GM18861 (cell line): Measurements from ENCODE around the gene ITGB6.

Source experiments
- ATAC-seq: cut with Tn5 transposase; IDR thresholded peaks from one replicate; pipeline ENCODE4 v1.9.1; 2021; ENCODE audit not compliant: unreplicated experiment

Gene ITGB6

GRCh38 chr2:160221391-160222276 is 21.6 kb upstream of the ITGB6 start:
- ATAC-seq: no peak

DNA sequence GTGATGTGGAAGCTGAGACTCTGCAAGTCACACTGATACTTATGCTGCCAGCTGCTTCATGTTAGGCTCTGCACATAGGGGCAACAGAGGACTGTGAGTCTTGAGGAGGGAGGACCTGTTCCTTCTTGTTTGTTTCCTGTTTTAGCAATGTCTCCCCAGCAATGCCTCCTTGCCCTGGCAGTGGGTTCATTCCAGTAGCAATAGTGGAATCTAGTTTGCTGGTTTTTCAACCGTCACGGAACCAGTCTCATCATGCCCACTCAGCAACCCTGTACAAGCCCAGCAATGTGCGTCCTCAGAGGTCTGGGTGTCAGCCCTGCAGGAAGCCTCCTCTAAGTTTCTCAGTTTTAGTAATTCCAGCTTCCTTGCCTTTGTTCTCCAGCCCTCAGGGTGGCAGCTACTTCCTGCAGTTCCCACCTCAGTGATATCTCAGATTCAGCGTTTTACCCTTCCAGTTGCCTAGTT is 20.5 kb upstream of the ITGB6 start:
- ATAC-seq: no peak

- ATAC-seq: no peak
Measured at GRCh38 chr2:160220026-160220425, 20.0 kb upstream of the ITGB6 start.

GRCh38 chr2:160214461-160215445 is 14.7 kb upstream of the ITGB6 start:
- no peak for ATAC-seq

- ATAC-seq: no peak
Measured at GRCh38 chr2:160213511-160213910, 13.4 kb upstream of the ITGB6 start.

DNA sequence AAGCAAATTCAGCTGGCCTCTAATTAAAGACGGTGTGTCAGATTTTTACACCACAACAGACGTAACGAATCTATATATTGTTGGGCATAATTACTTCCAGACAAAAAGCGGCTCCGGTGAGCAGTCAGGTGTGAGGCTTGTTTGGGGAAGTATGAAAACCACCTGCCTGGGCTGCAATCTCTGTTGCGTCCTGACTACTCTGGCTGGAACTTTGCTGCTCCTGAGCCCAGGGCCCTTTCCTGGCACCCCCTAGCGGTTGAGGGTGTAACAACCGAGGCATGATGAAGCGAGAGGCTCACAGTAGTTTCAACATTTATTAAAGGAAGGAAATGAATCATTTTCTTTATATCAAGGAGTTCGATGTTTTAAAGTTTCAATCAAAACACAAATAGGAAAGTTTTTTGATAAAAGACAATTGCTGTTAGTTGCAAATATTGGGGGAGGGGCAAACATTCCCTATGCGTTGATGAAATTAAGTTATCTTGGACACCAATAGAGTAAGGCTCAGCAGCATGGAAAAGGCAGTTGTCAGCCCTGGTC is 10.6 kb upstream of the ITGB6 start:
- ATAC-seq: peak; percentile 91

- no peak for ATAC-seq
Measured at GRCh38 chr2:160209516-160209856, 9.4 kb upstream of the ITGB6 start.

GRCh38 chr2:160208655-160209515 is 8.8 kb upstream of the ITGB6 start:
- no peak for ATAC-seq

DNA sequence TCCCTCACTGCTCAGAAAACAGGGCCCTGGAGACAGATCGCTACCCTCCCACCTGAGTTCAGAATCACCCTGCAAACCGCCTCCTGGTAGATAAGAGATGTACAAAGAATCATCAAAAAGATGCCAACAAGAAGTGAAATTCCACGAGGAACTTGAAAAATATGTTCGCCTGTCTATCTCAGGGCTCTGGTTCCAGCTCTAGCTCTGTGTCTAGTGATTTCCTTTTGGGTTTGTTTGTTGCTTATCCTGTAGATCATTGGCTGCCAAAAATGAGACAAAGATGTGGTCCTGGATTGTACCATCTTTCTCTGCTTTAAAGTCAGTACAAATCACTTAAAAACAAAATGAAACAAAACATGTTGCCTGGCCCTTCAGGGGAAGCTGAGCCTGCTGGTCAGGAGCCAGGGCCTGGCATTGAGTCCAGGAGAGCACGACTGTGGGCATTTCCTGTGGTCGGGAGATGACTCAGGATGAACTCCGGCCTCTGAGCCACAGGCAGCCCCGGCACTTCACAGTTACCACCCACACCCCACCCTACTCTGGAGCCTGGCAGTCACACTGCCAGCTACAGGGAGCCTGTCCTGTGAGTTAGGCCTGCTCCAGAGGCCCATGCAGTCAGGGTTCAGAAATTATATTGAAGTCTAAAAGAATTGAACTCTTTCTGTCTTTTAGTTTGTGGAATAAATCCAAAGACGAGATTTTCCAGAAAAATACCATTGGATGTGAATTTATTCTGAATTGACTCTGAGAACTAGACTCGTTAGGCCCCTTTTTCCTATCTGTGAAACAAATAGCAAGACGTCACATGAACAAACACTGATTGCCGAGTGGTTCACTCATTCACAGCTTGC is 8.0 kb upstream of the ITGB6 start:
- no peak for ATAC-seq

DNA sequence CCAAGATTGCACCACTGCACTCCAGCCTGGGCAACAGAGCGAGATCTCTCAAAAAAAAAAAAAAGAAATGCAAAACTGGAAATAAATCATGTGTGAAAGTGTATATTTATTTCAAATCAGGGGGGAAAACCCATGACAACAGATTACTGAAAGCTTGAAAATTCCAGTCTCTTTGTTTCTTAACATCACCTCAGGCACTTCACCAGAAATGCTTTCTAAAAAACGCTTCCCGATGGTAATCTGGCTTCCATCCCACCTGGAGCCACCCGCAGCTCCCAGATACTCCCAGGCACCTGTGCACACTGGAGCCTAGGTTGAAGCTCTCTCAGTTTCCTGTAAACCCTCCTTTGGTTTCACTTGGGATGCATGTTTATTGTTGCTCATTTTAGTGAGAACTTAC is 7.2 kb upstream of the ITGB6 start:
- ATAC-seq: no peak

GRCh38 chr2:160206436-160206835 is 6.4 kb upstream of the ITGB6 start:
- ATAC-seq: no peak

- no peak for ATAC-seq
Measured at GRCh38 chr2:160205505-160205904, 5.4 kb upstream of the ITGB6 start.

- ATAC-seq: no peak
Measured at GRCh38 chr2:160203422-160203821, 3.4 kb upstream of the ITGB6 start.

GRCh38 chr2:160203007-160203406 is 2.9 kb upstream of the ITGB6 start:
- ATAC-seq: no peak

DNA sequence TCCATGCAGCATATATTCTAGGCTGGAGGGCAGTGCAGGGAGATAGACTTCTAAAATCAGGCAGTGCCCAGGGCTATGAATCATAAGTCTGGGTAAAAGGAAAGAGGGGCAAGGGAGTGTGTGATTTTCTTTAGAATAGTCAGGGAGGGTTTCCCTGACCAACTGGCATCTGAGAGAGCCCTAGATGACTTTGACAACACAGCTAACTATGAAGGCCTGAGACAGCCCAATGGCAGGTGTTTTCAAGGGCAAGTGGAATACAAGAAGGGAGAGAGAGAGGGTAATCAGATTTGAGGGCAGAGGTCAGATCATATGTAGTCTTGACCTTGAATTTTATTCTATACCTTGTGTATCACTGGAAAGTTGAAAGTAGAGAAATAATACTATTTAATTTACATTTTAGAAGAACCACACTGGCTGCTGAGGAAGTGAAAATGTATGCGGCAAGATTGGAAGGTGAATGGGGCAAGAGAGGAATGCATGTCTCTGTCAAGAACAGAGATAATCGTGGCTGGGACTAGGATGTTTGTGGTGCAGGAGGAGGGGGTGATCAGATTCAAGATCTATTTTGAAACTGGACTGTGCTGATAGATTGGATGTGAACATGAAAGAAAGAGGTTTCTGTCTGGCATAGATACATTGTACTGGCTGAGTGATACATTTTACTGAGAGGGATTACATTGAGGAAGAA is 1.9 kb upstream of the ITGB6 start:
- no peak for ATAC-seq

DNA sequence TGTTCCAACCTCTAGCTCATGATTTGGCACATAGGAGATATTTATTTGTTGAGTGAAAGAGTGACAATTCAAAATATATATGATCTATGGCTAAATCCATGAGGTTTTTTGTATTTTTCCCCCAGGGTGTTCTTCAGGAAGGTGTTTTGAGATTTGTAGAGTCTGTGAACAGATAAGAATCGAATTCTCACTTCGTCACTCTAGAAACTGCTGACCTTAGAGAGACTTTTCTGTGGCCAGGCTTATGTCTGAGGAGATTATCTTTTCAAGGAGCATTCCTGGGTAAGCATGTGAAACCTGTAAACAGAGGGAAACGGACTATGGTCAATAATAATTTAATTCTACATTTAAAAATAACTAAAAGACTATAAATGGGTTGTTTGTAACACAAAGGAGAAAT is 849 bp upstream of the ITGB6 start:
- no peak for ATAC-seq

DNA sequence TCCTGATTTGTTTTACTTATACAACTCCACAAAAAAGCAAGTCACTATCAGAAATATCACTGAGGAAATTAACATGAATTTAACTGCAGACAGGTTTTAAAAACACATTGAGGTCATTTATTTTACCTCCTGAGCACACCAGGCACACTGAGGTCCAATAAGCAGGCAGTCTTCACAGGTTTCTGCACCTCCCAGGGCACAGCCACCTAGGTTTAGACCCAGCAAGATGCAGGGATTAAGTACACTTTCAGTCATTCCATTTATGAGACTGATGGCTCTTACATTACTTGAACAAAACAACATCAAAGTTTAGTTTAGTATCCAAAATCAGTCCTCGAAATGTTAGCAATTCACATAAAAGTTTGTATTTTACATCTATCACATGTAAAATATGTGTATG is 1.0 kb downstream of the ITGB6 start:
- no peak for ATAC-seq

DNA sequence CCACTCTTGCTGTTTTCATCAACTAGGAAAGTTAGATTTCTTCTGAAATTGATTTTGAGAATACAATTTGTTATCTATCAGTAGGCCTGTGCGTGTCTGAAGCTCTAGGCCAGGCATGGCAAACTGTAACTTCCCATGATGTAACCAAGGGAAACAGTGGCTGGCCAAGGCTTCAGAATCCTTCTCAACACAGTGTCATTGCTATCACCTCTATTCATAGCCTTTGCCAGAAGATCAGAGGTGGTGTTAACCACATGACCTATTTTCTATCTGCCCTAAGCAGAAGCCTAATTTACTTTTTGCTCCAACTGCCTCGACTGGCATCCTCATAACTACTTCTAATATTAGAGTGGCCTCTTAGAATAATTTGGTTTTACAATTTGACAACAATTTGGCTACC is 2.5 kb downstream of the ITGB6 start:
- ATAC-seq: no peak

DNA sequence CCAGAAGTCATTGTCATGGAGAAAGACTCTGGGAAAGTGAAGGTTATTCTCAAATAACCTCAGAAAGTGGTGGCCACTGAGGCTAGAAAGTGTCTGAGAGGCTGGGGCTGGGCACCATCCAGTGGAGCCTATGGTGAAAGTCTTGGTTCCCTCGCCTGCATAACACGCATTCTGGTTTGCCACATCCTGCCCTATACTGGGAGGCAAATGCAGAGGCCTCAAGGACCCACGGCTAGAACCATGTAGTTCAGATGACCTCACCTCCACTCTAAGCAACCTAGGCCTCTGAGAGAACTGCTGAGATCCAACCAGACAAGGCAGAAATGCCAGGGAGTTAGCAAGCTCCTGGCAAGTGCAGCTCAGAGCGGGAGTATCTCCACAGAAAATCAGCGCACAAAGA is 5.1 kb downstream of the ITGB6 start:
- no peak for ATAC-seq
